Gastrocnemius medialis (tissue), 4 donors: ENCODE results near the gene CCSER2. TPM values are rescaled to one million over a fixed set of nuclear protein-coding genes. Genes with fewer than 3 reads are reported as not detected.

Experiments
- ATAC-seq, 2 donors: fragments of 150-250 bp; one replicate each; pipeline ENCODE4 v1.9.1; 2016
- DNase-seq, 2 donors: peaks; one replicate each; pipeline ENCODE4 v3.0.0-alpha.2; 2019
- H3K27ac ChIP-seq, 4 donors: fragments of 200-600 bp; sonication (generic); 1 replicate in 1 of 4; 2 replicates in 3 of 4; pipeline ENCODE4 v1.5.1; 2016 to 2018; ENCODE audit warnings: mild to moderate bottlenecking in 2 of 4, moderate library complexity in 1 of 4
- H3K27me3 ChIP-seq, 3 donors: fragments of 200-600 bp; sonication (generic) in 2 of 3; 1 replicate in 1 of 3; 2 replicates in 2 of 3; pipeline versions ENCODE4 v1.5.1 to v1.6.0; 2016 to 2019; ENCODE audit warnings: mild to moderate bottlenecking in 1 of 3, moderate library complexity in 1 of 3
- H3K36me3 ChIP-seq, 2 donors: fragments of 200-600 bp; sonication (generic) in 1 of 2; one replicate each; pipeline ENCODE4 v1.5.1; 2017 to 2018
- H3K4me1 ChIP-seq, 2 donors: fragments of 200-600 bp; sonication (generic) in 1 of 2; one replicate each; pipeline ENCODE4 v1.5.1; 2016 to 2017; ENCODE audit warnings: mild to moderate bottlenecking in 2 of 2
- H3K4me3 ChIP-seq, 4 donors: fragments of 200-600 bp; sonication (generic) in 3 of 4; 1 replicate in 1 of 4; 2 replicates in 3 of 4; pipeline ENCODE4 v1.5.1; 2016 to 2019; ENCODE audit warnings: mild to moderate bottlenecking in 2 of 4
- H3K9me3 ChIP-seq, 3 donors: fragments of 200-600 bp; sonication (generic) in 2 of 3; 1 replicate in 1 of 3; 2 replicates in 2 of 3; pipeline ENCODE4 v1.5.1; 2016 to 2019
- CTCF ChIP-seq, 5 experiments: fragments of 450-650 bp in 3 of 5; fragments of 200-600 bp in 2 of 5; sonication (generic) in 2 of 5; IDR thresholded peaks in 4 of 5; conservative IDR thresholded peaks in 1 of 5; 1 replicate in 4 of 5; 2 replicates in 1 of 5; pipeline ENCODE4 v1.5.1; 2016 to 2019; ENCODE audit warnings: antibody characterized with exemption in 5 of 5, mild to moderate bottlenecking in 3 of 5, moderate library complexity in 3 of 5
- POLR2A ChIP-seq, 2 donors: fragments of 450-650 bp; IDR thresholded peaks; one replicate each; pipeline ENCODE4 v1.6.1; 2017; ENCODE audit warnings: antibody characterized with exemption in 2 of 2, mild to moderate bottlenecking in 2 of 2, moderate library complexity in 2 of 2
- in situ Hi-C, 4 donors: fragments of 200-750 bp; cut with MboI; loops; one replicate each; pipeline versions ENCODE4 v1.15.0 to v1.8.0; 2017; ENCODE audit warnings: low sequenced_read_pairs in 4 of 4
- intact Hi-C: fragments of 100-400 bp; cut with DNase I; formaldehyde crosslinking; loops from one replicate; pipeline ENCODE4 v1.15.1; 2023; ENCODE audit warnings: low total_unique reads
- total RNA-seq, 4 donors: library from RNA; depleted of rRNA; stranded (reverse); fragments of >200 nt; gene quantifications; one replicate each; pipeline versions ENCODE4 v1.1.0 to v1.2.3, GENCODE V29; 2016

CCSER2 gene
- total RNA-seq, 4 donors from 2014 or later: 39.8 to 61.8 (median 49.2) TPM

GRCh38 chr10:84334811-84335210 lies 6.4 kb downstream of the CCSER2 start:
- DNase-seq: no peak
- no peaks in the 10 kb centered on the region for H3K27me3 ChIP-seq
- no peak overlapping the region for H3K27ac ChIP-seq
- H3K4me1 ChIP-seq: peaks cover 35 to 56% of the 10 kb centered on the region in 2 donors
- no peak for ATAC-seq
- TF ChIP-seq CTCF (IDR thresholded peaks at IDR 0.05 in 4 of 5, conservative IDR thresholded peaks at IDR 0.05 in 1 of 5): no peak
- no peak for TF ChIP-seq POLR2A (IDR thresholded peaks at IDR 0.05)
- no peaks in the 10 kb centered on the region for H3K9me3 ChIP-seq
- no peaks in the 10 kb centered on the region for H3K36me3 ChIP-seq
- in situ Hi-C loops (loop anchor here in 2 of 4 donors (10.0 to 25.0 kb wide), 2 partner anchors 190 to 198 kb away; partner anchors contain the start of gene GHITM (in 1 of the 2)), intact Hi-C loops (no loop called here)
- H3K4me3 ChIP-seq: no peak overlapping the region

GRCh38 chr10:84335516-84335915 lies 7.1 kb downstream of the CCSER2 start:
- no peaks in the 10 kb centered on the region for H3K9me3 ChIP-seq
- in situ Hi-C loops (loop anchor here in 2 of 4 donors (10.0 to 25.0 kb wide), 2 partner anchors 191 to 198 kb away; partner anchors contain the start of gene GHITM (in 1 of the 2)), intact Hi-C loops (no loop called here)
- no peak for DNase-seq
- H3K27me3 ChIP-seq: no peaks in the 10 kb centered on the region
- H3K4me1 ChIP-seq: peaks cover 28 to 49% of the 10 kb centered on the region in 2 donors
- no peak overlapping the region for H3K27ac ChIP-seq
- TF ChIP-seq POLR2A (IDR thresholded peaks at IDR 0.05) (no peak), CTCF (IDR thresholded peaks at IDR 0.05 in 4 of 5, conservative IDR thresholded peaks at IDR 0.05 in 1 of 5) (no peak)
- no peaks in the 10 kb centered on the region for H3K36me3 ChIP-seq
- no peak for ATAC-seq
- H3K4me3 ChIP-seq: no peak overlapping the region

- peaks cover 27 to 42% of the 10 kb centered on the region in 2 donors for H3K4me1 ChIP-seq
- intact Hi-C loops (no loop called here), in situ Hi-C loops (loop anchor here in 2 of 4 donors (10.0 to 25.0 kb wide), 2 partner anchors 192 to 199 kb away; partner anchors contain the start of gene GHITM (in 1 of the 2))
- TF ChIP-seq CTCF (IDR thresholded peaks at IDR 0.05 in 4 of 5, conservative IDR thresholded peaks at IDR 0.05 in 1 of 5) (no peak), POLR2A (IDR thresholded peaks at IDR 0.05) (no peak)
- no peak overlapping the region for H3K27ac ChIP-seq
- H3K36me3 ChIP-seq: no peaks in the 10 kb centered on the region
- H3K27me3 ChIP-seq: no peaks in the 10 kb centered on the region
- DNase-seq (no peak), ATAC-seq (no peak)
- H3K9me3 ChIP-seq: no peaks in the 10 kb centered on the region
- H3K4me3 ChIP-seq: no peak overlapping the region
Observed at GRCh38 chr10:84336406-84337090, 8.2 kb downstream of the CCSER2 start.

- Histone ChIP-seq H3K4me3 (no peak overlapping the region), H3K27ac (no peak overlapping the region), H3K4me1 (peaks cover 28 to 38% of the 10 kb centered on the region in 2 donors), H3K9me3 (no peaks in the 10 kb centered on the region), H3K27me3 (no peaks in the 10 kb centered on the region), H3K36me3 (no peaks in the 10 kb centered on the region)
- no peak for ATAC-seq
- in situ Hi-C loops: loop anchor here in 2 of 4 donors (10.0 to 25.0 kb wide), 2 partner anchors 192 to 200 kb away; partner anchors contain the start of gene GHITM (in 1 of the 2)
- intact Hi-C loops: no loop called here
- TF ChIP-seq CTCF (IDR thresholded peaks at IDR 0.05 in 4 of 5, conservative IDR thresholded peaks at IDR 0.05 in 1 of 5) (no peak), POLR2A (IDR thresholded peaks at IDR 0.05) (no peak)
- DNase-seq: no peak
Observed at GRCh38 chr10:84337199-84337598, 8.8 kb downstream of the CCSER2 start.
